ENCODE results near the gene GARIN5B.

- no peak for TF ChIP-seq EZH2 (IDR thresholded peaks at IDR 0.05; ENCODE audit: borderline replicate concordance, insufficient read depth, low read depth, low read length, poor library complexity, severe bottlenecking)
- no peak for TF ChIP-seq CTCF (IDR thresholded peaks at IDR 0.05)
Measured at GRCh38 chr19:55372316-55373081, 9.4 kb upstream of the GARIN5B start.

Data from B cell (primary cell).